LNCAP (cell line): ENCODE measurements around the gene IGFBP1.

Experiments
- CTCF ChIP-seq: fragments of 450-650 bp; IDR thresholded peaks from 2 replicates; pipeline ENCODE4 v1.5.1; 2017; ENCODE audit warnings: mild to moderate bottlenecking

The IGFBP1 gene

DNA sequence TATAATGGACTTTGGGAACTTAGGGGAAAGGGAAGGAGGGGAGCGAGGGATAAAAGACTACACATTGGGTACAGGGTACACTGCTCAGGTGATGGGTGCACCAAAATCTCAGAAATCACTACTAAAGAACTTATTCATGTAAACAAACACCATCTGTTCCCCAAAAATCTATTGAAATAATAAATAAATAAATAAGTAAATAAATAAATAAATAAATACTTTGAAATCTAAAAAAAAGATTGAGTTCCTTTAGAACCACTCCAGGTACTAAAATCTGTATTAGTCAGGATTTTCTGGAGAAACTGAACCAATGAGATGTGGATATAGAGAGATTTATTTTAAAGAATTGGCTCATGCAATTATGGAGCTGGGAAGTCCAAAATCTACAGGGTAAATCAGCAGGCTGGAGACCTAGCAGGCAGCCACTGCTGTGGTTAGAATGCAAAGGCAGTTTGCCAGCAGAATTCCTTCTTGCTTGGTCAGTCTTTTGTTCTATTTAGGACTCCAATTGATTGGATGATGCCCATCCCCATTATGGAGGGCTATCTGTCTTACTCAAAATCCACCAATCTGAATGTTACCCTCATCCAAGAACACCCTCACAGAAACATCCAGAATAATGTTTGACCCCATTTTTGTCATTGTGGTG, 8.9 kb downstream of the IGFBP1 start:
- TF ChIP-seq CTCF: no peak

- no peak for TF ChIP-seq CTCF
Measured at GRCh38 chr7:45898222-45898621, 9.9 kb downstream of the IGFBP1 start.

DNA sequence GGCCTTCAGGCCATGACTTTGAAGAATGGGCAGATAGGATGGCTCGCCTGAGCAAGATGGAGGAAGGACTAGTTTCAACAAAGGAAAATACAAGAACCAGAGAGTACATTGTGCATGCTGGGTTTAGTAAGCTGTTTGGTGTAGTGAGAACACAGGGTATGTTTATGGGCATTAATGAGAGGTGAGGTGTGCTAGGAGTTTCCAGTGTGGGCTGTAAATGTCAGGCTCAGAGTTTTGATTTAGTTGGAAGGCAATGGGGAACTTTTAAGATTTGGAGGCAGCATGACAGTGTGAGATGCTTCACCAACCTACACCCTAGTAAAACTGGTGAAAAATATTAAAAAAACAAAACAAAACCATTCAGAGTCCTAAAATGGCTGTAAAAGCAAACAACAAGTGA, 13.3 kb downstream of the IGFBP1 start:
- TF ChIP-seq CTCF: no peak

- TF ChIP-seq CTCF: no peak
Measured at GRCh38 chr7:45902820-45903219, 14.5 kb downstream of the IGFBP1 start.

GRCh38 chr7:45909561-45909960, 21.3 kb downstream of the IGFBP1 start:
- no peak for TF ChIP-seq CTCF

- no peak for TF ChIP-seq CTCF
Measured at GRCh38 chr7:45910855-45911254, 22.6 kb downstream of the IGFBP1 start.

DNA sequence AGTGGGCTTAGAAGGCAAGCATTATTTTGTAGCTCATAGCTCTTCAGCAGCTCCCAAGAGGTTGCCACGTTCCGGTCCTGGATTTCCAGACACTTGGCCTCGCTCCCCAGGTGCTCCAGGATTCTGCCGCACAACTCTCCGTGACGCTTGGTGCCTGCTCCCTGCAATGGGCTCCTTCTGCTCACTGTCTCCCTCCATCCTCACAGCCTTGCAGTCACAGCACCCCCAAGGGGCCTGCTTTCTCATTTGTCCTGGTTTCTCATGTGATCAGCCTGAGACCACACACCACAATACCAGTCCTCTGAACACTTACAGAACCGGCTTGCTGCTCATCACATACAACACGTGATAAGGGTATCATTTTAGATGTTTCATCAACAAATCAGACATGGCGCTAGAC, 23.0 kb downstream of the IGFBP1 start:
- TF ChIP-seq CTCF: no peak

GRCh38 chr7:45912972-45913371, 24.7 kb downstream of the IGFBP1 start:
- TF ChIP-seq CTCF: no peak
